Parathyroid adenoma (tissue), 2 donors: ENCODE measurements around the gene SAMD3.

ENCODE experiments used
- H2AFZ ChIP-seq: fragments of 300-600 bp; sonication (generic); one replicate; pipeline ENCODE4 v1.7.0; 2017; ENCODE audit warnings: antibody characterized with exemption, mild to moderate bottlenecking
- H3K27ac ChIP-seq: fragments of 300-600 bp; sonication (generic); one replicate; pipeline ENCODE4 v1.7.0; 2017
- H3K27me3 ChIP-seq: fragments of 300-600 bp; sonication (generic); one replicate; pipeline ENCODE4 v1.7.0; 2017; ENCODE audit warnings: low read length; ENCODE audit not compliant: control insufficient read depth, insufficient read depth
- H3K36me3 ChIP-seq: fragments of 300-600 bp; sonication (generic); one replicate; pipeline ENCODE4 v1.7.0; 2017; ENCODE audit warnings: low read length; ENCODE audit not compliant: control insufficient read depth, insufficient read depth
- H3K4me1 ChIP-seq: fragments of 300-600 bp; sonication (generic); one replicate; pipeline ENCODE4 v1.7.0; 2017; ENCODE audit warnings: control low read depth
- H3K4me2 ChIP-seq: fragments of 300-600 bp; sonication (generic); one replicate; pipeline ENCODE4 v1.7.0; 2017; ENCODE audit warnings: low read length
- H3K4me3 ChIP-seq: fragments of 300-600 bp; sonication (generic); one replicate; pipeline ENCODE4 v1.7.0; 2017; ENCODE audit warnings: low read depth, low read length
- H3K79me2 ChIP-seq: fragments of 300-600 bp; sonication (generic); one replicate; pipeline ENCODE4 v1.7.0; 2017; ENCODE audit warnings: control low read depth
- H3K9ac ChIP-seq: fragments of 300-600 bp; sonication (generic); one replicate; pipeline ENCODE4 v1.7.0; 2017; ENCODE audit warnings: mild to moderate bottlenecking
- H3K9me3 ChIP-seq: fragments of 300-600 bp; sonication (generic); one replicate; pipeline ENCODE4 v1.7.0; 2017; ENCODE audit warnings: low read length; ENCODE audit not compliant: control insufficient read depth
- CTCF ChIP-seq: fragments of 300-600 bp; sonication (generic); IDR thresholded peaks from one replicate; pipeline ENCODE4 v1.7.0; 2017; ENCODE audit warnings: antibody characterized with exemption, mild to moderate bottlenecking
- donor health status: primary hyperparathyroidism.

The SAMD3 gene

GRCh38 chr6:130105996-130106704, 116.6 kb downstream of the SAMD3 start:
- Histone ChIP-seq H3K4me3 (no peak overlapping the region), H3K79me2 (no peaks in the 10 kb centered on the region), H3K27me3 (no peaks in the 10 kb centered on the region), H3K4me1 (no peaks in the 10 kb centered on the region), H2AFZ (no peak overlapping the region), H3K27ac (no peak overlapping the region), H3K9me3 (no peaks in the 10 kb centered on the region), H3K9ac (no peak overlapping the region), H3K36me3 (no peaks in the 10 kb centered on the region), H3K4me2 (no peak overlapping the region)
- TF ChIP-seq CTCF = no peak

GRCh38 chr6:130099119-130099518, 123.6 kb downstream of the SAMD3 start:
- no peaks in the 10 kb centered on the region for H3K27me3 ChIP-seq
- H3K9ac ChIP-seq = no peak overlapping the region
- no peak for TF ChIP-seq CTCF
- H3K4me2 ChIP-seq = no peak overlapping the region
- H3K79me2 ChIP-seq = no peaks in the 10 kb centered on the region
- H3K36me3 ChIP-seq = no peaks in the 10 kb centered on the region
- no peaks in the 10 kb centered on the region for H3K9me3 ChIP-seq
- H3K27ac ChIP-seq = no peak overlapping the region
- H2AFZ ChIP-seq = no peak overlapping the region
- no peak overlapping the region for H3K4me3 ChIP-seq
- H3K4me1 ChIP-seq = no peaks in the 10 kb centered on the region

- Histone ChIP-seq H3K4me2 (no peak overlapping the region), H3K27ac (no peak overlapping the region)
- no peak for TF ChIP-seq CTCF
These were observed 124.4 kb downstream of the SAMD3 start for GRCh38 chr6:130098317-130098716.

More at GRCh38 chr6:130098317-130098716, 124.4 kb downstream of the SAMD3 start:
- Histone ChIP-seq H2AFZ (no peak overlapping the region), H3K9me3 (no peaks in the 10 kb centered on the region), H3K4me3 (no peak overlapping the region), H3K36me3 (no peaks in the 10 kb centered on the region), H3K27me3 (no peaks in the 10 kb centered on the region), H3K79me2 (no peaks in the 10 kb centered on the region), H3K4me1 (no peaks in the 10 kb centered on the region), H3K9ac (no peak overlapping the region)
